ENCODE measurements around the gene NHS. TPM values are rescaled to one million over a fixed set of nuclear protein-coding genes. Genes with fewer than 3 reads are reported as not detected.

NHS gene
- total RNA-seq, 1 experiment from 2014 or later, result 5.7 TPM

- Histone ChIP-seq H2AFZ (ENCODE audit: low read depth, low read length, poor library complexity, severe bottlenecking) (no peak overlapping the region), H3K4me3 (replicated peaks in 1 of 2; ENCODE audit: low read depth in 1 of 2, low read length in 2 of 2) (no peak overlapping the region), H3K9me3 (ENCODE audit: control insufficient read depth in 1 of 2, insufficient read depth in 1 of 2, low read depth in 1 of 2, low read length in 2 of 2) (no peaks in the 10 kb centered on the region), H3K9ac (ENCODE audit: low read length) (no peak overlapping the region), H3K27ac (ENCODE audit: low read depth, low read length) (no peak overlapping the region), H3K9me2 (ENCODE audit: insufficient read depth) (no peaks in the 10 kb centered on the region), H4K20me1 (ENCODE audit: insufficient read depth) (no peaks in the 10 kb centered on the region), H3K4me1 (ENCODE audit: control insufficient read depth in 1 of 2, insufficient read depth in 2 of 2, low read length in 2 of 2) (peaks cover 3 to 7% of the 10 kb centered on the region in 2 experiments; a peak in 3 of 4 replicates), H3K27me3 (ENCODE audit: insufficient read depth, low read length) (no peaks in the 10 kb centered on the region), H3K4me2 (ENCODE audit: low read length) (no peak overlapping the region), H3K79me2 (ENCODE audit: insufficient read depth, low read length) (no peaks in the 10 kb centered on the region), H3K36me3 (ENCODE audit: control insufficient read depth in 1 of 2, insufficient read depth in 2 of 2, low read length in 2 of 2) (no peaks in the 10 kb centered on the region)
- ChIA-PET CTCF (no interaction called here), POLR2A (no interaction called here), RAD21 (ENCODE audit: low non-redundant PET in 1 of 2, low total read pairs in 2 of 2, uncharacterized antibody in 2 of 2, unreplicated experiment in 2 of 2) (no interaction called here)
- ATAC-seq, result no peak
- BruUV-seq (replicated peaks), result no TSS peak
- no peak for TF ChIP-seq TCF7L2 (IDR thresholded peaks at IDR 0.05; ENCODE audit: borderline replicate concordance, extremely low read depth, insufficient read depth, insufficient read length)
- DNase-seq (ENCODE audit: low read depth, low spot score), result no peak
- intact Hi-C loops (cut with micrococcal nuclease), result no loop called here
These were observed 152.2 kb downstream of the NHS start for GRCh38 chrX:17527135-17527701.

DNA sequence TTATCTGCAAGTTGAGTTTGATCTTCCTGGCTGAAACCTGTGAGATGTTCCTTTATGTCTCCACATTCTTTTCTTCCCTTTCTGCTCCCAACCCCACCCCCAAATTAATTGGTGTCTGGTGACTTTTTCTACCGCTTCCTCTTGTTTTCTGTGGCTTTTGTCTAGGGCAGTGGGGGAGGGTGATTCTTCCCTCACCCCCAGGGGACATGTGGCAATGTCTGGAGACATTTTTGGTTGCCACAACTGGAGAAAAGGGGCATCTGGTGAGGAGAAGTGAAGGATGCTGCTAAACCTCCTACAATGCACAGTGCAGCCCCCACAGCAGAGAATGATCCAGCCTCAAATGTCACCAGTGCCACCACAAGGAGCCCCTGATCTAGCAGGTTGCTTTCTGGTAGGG is 152.9 kb downstream of the NHS start:
- H3K9ac ChIP-seq (ENCODE audit: low read length), result no peak overlapping the region
- no peaks in the 10 kb centered on the region for H3K27me3 ChIP-seq (ENCODE audit: insufficient read depth, low read length)
- no peak overlapping the region for H2AFZ ChIP-seq (ENCODE audit: low read depth, low read length, poor library complexity, severe bottlenecking)
- ATAC-seq (no peak), DNase-seq (ENCODE audit: low read depth, low spot score) (no peak)
- no peak overlapping the region for H3K4me2 ChIP-seq (ENCODE audit: low read length)
- ChIA-PET CTCF (no interaction called here), POLR2A (no interaction called here), RAD21 (ENCODE audit: low non-redundant PET in 1 of 2, low total read pairs in 2 of 2, uncharacterized antibody in 2 of 2, unreplicated experiment in 2 of 2) (no interaction called here)
- H3K4me3 ChIP-seq (replicated peaks in 1 of 2; ENCODE audit: low read depth in 1 of 2, low read length in 2 of 2), result no peak overlapping the region
- no peaks in the 10 kb centered on the region for H4K20me1 ChIP-seq (ENCODE audit: insufficient read depth)
- H3K9me2 ChIP-seq (ENCODE audit: insufficient read depth), result no peaks in the 10 kb centered on the region
- H3K9me3 ChIP-seq (ENCODE audit: control insufficient read depth in 1 of 2, insufficient read depth in 1 of 2, low read depth in 1 of 2, low read length in 2 of 2), result no peaks in the 10 kb centered on the region
- H3K36me3 ChIP-seq (ENCODE audit: control insufficient read depth in 1 of 2, insufficient read depth in 2 of 2, low read length in 2 of 2), result no peaks in the 10 kb centered on the region
- no peaks in the 10 kb centered on the region for H3K79me2 ChIP-seq (ENCODE audit: insufficient read depth, low read length)
- intact Hi-C loops (cut with micrococcal nuclease), result no loop called here
- no peak overlapping the region for H3K27ac ChIP-seq (ENCODE audit: low read depth, low read length)
- no TSS peak for BruUV-seq (replicated peaks)
- peaks cover 0 to 7% of the 10 kb centered on the region in 2 experiments; a peak in 1 of 4 replicates for H3K4me1 ChIP-seq (ENCODE audit: control insufficient read depth in 1 of 2, insufficient read depth in 2 of 2, low read length in 2 of 2)
- TF ChIP-seq TCF7L2 (IDR thresholded peaks at IDR 0.05; ENCODE audit: borderline replicate concordance, extremely low read depth, insufficient read depth, insufficient read length), result no peak
- no peak for TF ChIP-seq MAX (IDR thresholded peaks at IDR 0.05)
- TF ChIP-seq ZNF274 (IDR thresholded peaks at IDR 0.05; ENCODE audit: low read depth, low read length), result no peak
- TF ChIP-seq POLR2AphosphoS5 (IDR thresholded peaks at IDR 0.05; ENCODE audit: low read depth, low read length), result no peak
- TF ChIP-seq CEBPB (IDR thresholded peaks at IDR 0.05; ENCODE audit: low read depth), result no peak
- TF ChIP-seq, protein P1, sequence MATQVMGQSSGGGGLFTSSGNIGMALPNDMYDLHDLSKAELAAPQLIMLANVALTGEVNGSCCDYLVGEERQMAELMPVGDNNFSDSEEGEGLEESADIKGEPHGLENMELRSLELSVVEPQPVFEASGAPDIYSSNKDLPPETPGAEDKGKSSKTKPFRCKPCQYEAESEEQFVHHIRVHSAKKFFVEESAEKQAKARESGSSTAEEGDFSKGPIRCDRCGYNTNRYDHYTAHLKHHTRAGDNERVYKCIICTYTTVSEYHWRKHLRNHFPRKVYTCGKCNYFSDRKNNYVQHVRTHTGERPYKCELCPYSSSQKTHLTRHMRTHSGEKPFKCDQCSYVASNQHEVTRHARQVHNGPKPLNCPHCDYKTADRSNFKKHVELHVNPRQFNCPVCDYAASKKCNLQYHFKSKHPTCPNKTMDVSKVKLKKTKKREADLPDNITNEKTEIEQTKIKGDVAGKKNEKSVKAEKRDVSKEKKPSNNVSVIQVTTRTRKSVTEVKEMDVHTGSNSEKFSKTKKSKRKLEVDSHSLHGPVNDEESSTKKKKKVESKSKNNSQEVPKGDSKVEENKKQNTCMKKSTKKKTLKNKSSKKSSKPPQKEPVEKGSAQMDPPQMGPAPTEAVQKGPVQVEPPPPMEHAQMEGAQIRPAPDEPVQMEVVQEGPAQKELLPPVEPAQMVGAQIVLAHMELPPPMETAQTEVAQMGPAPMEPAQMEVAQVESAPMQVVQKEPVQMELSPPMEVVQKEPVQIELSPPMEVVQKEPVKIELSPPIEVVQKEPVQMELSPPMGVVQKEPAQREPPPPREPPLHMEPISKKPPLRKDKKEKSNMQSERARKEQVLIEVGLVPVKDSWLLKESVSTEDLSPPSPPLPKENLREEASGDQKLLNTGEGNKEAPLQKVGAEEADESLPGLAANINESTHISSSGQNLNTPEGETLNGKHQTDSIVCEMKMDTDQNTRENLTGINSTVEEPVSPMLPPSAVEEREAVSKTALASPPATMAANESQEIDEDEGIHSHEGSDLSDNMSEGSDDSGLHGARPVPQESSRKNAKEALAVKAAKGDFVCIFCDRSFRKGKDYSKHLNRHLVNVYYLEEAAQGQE (IDR thresholded peaks at IDR 0.05; ENCODE audit: low read depth), result no peak
- TF ChIP-seq EZH2phosphoT487 (IDR thresholded peaks at IDR 0.05; ENCODE audit: borderline replicate concordance), result no peak
- TF ChIP-seq, protein P2, sequence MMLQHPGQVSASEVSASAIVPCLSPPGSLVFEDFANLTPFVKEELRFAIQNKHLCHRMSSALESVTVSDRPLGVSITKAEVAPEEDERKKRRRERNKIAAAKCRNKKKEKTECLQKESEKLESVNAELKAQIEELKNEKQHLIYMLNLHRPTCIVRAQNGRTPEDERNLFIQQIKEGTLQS (IDR thresholded peaks at IDR 0.05), result no peak
- no peak for TF ChIP-seq RAD21 (IDR thresholded peaks at IDR 0.05; ENCODE audit: low read depth)
- TF ChIP-seq, protein P3, sequence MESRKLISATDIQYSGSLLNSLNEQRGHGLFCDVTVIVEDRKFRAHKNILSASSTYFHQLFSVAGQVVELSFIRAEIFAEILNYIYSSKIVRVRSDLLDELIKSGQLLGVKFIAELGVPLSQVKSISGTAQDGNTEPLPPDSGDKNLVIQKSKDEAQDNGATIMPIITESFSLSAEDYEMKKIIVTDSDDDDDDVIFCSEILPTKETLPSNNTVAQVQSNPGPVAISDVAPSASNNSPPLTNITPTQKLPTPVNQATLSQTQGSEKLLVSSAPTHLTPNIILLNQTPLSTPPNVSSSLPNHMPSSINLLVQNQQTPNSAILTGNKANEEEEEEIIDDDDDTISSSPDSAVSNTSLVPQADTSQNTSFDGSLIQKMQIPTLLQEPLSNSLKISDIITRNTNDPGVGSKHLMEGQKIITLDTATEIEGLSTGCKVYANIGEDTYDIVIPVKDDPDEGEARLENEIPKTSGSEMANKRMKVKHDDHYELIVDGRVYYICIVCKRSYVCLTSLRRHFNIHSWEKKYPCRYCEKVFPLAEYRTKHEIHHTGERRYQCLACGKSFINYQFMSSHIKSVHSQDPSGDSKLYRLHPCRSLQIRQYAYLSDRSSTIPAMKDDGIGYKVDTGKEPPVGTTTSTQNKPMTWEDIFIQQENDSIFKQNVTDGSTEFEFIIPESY (IDR thresholded peaks at IDR 0.05; ENCODE audit: extremely low read depth, insufficient replicate concordance, low read length), result no peak
- no peak for TF ChIP-seq FOSL1 (IDR thresholded peaks at IDR 0.05; ENCODE audit: low read depth)
- no peak for TF ChIP-seq EZH2 (IDR thresholded peaks at IDR 0.05)
- no peak for TF ChIP-seq CBX3 (IDR thresholded peaks at IDR 0.05; ENCODE audit: low read depth)
- no peak for TF ChIP-seq EGR1 (IDR thresholded peaks at IDR 0.05; ENCODE audit: low read depth)
- TF ChIP-seq JUND (IDR thresholded peaks at IDR 0.05), result no peak
- TF ChIP-seq SIN3A (IDR thresholded peaks at IDR 0.05; ENCODE audit: low read depth), result no peak
